H1 (cell line): Measurements from ENCODE around the gene RRM1. TPM values are rescaled to one million over a fixed set of nuclear protein-coding genes. Genes with fewer than 3 reads are reported as not detected.

Source experiments
- BRCA1 ChIP-seq: IDR thresholded peaks from 2 replicates; pipeline ENCODE4 v1.6.1; 2012; ENCODE audit warnings: low read depth, low read length, improper control_type of control experiment
- JUND ChIP-seq: IDR thresholded peaks from 2 replicates; pipeline ENCODE4 v1.6.1; 2011; ENCODE audit warnings: mild to moderate bottlenecking, improper control_type of control experiment, low read length
- KDM5A ChIP-seq: fragments of 200-600 bp; IDR thresholded peaks from 2 replicates; pipeline ENCODE4 v1.7.1; 2012; ENCODE audit warnings: mild to moderate bottlenecking, low read length, inconsistent platforms, mixed read lengths
- PHF8 ChIP-seq: fragments of 200-600 bp; sonication (generic); conservative IDR thresholded peaks from 2 replicates; pipeline ENCODE4 v1.7.1; 2012; ENCODE audit warnings: low read depth, mild to moderate bottlenecking, inconsistent platforms, low read length, moderate library complexity
- SP2 ChIP-seq: IDR thresholded peaks from 2 replicates; pipeline ENCODE4 v1.6.1; 2012; ENCODE audit warnings: mild to moderate bottlenecking, low read length, inconsistent platforms
- polyA plus RNA-seq, 7 experiments: library from polyadenylated mRNA; depleted of rRNA in 3 of 7; stranded (reverse) in 5 of 7; unstranded in 2 of 7; fragments of >200 nt in 5 of 7; fragments of 200-250 nt in 2 of 7; gene quantifications; 1 replicate in 5 of 7; 2 replicates in 1 of 7; 4 replicates in 1 of 7; pipeline versions ENCODE4 v1.2.1 to v1.2.3, GENCODE V29; 2011 to 2013; ENCODE audit warnings: missing spikeins in 2 of 7, mixed read lengths in 2 of 7
- total RNA-seq: library from RNA; stranded (reverse); fragmentation: NEBNext Ultra II Directional; extraction: Animal tissue kit (Norgen Biotek cat#: 25700); gene quantifications from 2 replicates; pipeline ENCODE4 v1.2.1, GENCODE V29; 2021
- TF ChIP-seq, protein P1 (sequence below): IDR thresholded peaks from 2 replicates; pipeline ENCODE4 v1.6.1; 2012; ENCODE audit warnings: low read length, inconsistent platforms

RRM1 gene
- total and polyA plus RNA-seq, 2 of the 8 experiments (the other 6 are each of a cell fraction or from before 2014, with no cell fraction given), result 63.6 to 126 TPM

DNA sequence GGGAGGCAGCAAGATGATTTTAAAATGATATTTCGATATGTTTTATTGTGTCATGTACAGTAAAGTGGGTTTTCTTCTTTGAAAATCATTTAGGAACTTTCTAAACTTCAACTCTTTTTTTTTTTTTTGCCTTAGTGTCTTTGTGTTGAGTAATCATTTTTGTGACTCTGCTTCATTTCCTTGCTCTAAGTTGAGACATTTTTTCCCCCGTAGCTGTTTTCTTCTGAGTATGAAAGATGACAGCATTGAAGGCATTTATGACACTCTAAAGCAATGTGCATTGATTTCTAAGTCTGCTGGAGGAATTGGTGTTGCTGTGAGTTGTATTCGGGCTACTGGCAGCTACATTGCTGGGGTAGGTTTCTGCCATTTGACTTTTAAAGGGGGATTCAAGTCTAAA, 23.5 kb downstream of the RRM1 start (continued):
- no peak for TF ChIP-seq BRCA1
- no peak for TF ChIP-seq JUND
- TF ChIP-seq, protein P1, sequence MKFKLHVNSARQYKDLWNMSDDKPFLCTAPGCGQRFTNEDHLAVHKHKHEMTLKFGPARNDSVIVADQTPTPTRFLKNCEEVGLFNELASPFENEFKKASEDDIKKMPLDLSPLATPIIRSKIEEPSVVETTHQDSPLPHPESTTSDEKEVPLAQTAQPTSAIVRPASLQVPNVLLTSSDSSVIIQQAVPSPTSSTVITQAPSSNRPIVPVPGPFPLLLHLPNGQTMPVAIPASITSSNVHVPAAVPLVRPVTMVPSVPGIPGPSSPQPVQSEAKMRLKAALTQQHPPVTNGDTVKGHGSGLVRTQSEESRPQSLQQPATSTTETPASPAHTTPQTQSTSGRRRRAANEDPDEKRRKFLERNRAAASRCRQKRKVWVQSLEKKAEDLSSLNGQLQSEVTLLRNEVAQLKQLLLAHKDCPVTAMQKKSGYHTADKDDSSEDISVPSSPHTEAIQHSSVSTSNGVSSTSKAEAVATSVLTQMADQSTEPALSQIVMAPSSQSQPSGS, result no peak
- TF ChIP-seq KDM5A, result no peak
- no peak for TF ChIP-seq PHF8
- TF ChIP-seq SP2, result no peak
